ENCODE data around the gene CERS1. TPM values are rescaled to one million over a fixed set of nuclear protein-coding genes. Genes with fewer than 3 reads are reported as not detected.
"Not testable (repeated sequence)": the region's sequence is repeated elsewhere in the genome, so short reads cannot be mapped to it uniquely, and the experiment has no call there.

CERS1 gene
- polyA plus RNA-seq, 3 donors = not detected

DNA sequence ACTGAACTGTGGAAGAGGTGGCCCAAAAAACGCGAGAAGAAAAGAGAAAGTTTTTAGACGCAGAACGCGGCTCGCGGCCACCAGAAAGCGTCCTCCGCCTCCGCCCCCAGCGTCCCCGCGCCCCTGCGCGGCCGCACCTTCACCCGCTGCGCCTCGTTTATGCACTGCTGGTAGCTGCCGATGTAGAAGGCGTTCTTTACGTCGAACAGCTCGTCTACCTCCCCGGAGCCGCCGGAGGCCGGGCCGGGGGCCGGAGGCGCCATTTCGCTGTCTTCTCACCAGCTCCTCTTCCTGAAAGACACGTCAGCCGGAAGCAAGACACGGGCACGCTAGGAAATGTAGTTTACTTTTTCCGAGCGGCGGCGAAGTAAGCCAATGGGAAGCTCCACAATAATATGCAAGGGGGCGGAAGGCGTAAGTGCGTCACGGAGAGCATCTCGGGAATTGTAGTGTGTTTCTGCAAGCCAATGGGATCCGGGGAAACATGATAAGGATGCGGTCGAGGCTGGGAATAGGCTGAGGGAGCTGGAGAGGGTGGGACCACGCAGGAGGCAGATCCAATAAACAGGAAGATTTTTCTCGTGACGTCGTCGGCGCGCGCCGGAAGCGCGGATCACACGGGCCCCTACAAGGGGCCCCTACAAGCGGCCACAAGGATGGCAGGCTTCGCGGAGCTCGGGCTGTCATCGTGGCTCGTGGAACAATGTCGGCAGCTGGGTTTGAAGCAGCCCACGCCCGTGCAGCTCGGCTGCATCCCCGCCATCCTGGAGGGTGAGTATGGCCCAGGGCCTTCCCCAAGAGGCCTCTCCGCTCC is 23.3 kb upstream of the CERS1 start, which contains the start of the genes COPE and DDX49:
COPE (minus strand) TSS at position 302 of the 814 bp plus-strand sequence; CDS start at position 263, 39 bp downstream.
DDX49 (plus strand) TSS at position 630 of the 814 bp plus-strand sequence; CDS start at position 657, 27 bp downstream.
- peaks cover 26% of the 10 kb centered on the region for H3K4me1 Mint-ChIP-seq
- 0% methylated on average over 71 of the region's 72 CpGs for WGBS (ENCODE audit: insufficient coverage)
- intact Hi-C loops (cut with micrococcal nuclease) = loop anchor here in 1 of 2 donors (1.0 to 5.0 kb wide), 5 partner anchors 48 to 1502 kb away; partner anchors contain the start of gene ELL

DNA sequence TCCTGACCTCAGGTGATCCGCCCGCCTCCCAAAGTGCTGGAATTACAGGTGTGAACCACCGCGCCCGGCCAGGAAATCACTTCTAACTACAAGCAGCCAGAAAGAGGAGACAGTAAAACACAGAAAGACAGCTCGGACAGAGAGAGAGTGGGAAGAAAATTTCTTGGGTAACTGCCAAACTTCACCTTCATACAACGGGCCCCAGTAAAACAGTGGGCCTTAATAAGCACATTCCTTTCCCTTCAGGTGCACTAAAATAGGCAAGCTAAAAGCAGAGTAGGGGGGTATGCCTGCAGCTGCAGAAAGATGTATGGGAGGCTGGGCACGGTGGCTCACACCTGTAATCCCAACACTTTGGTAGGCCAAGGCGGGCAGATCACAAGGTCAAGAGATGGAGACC is 21.6 kb upstream of the CERS1 start:
- H3K4me3 Mint-ChIP-seq; H3K9me3 Mint-ChIP-seq; H3K4me2 ChIP-seq (replicated peaks; ENCODE audit: extremely low read depth, low read length, poor library complexity, severe bottlenecking); H3K9me3 ChIP-seq (replicated peaks in 1 of 2; ENCODE audit: control insufficient read depth in 1 of 2, insufficient read depth in 1 of 2, low read length in 2 of 2); H3K27me3 ChIP-seq (ENCODE audit: control insufficient read depth in 2 of 2, insufficient read depth in 2 of 2, low read length in 2 of 2); DNase-seq; H3K27me3 Mint-ChIP-seq (ENCODE audit: low read depth in 3 of 3); H3K9ac ChIP-seq (ENCODE audit: insufficient read depth, low read length, poor library complexity, severe bottlenecking); H2AFZ ChIP-seq (ENCODE audit: insufficient read depth, low read depth, low read length, poor library complexity, severe bottlenecking); H3K27ac ChIP-seq (ENCODE audit: low read depth in 1 of 2, low read length in 2 of 2): not testable (repeated sequence)
- Histone ChIP-seq H3K4me1 (ENCODE audit: control insufficient read depth in 1 of 2, insufficient read depth in 2 of 2, low read length in 2 of 2) (peaks cover 21 to 26% of the 10 kb centered on the region in 2 donors), H3K79me2 (ENCODE audit: insufficient read depth, low read length) (peaks cover 89% of the 10 kb centered on the region), H4K20me1 (ENCODE audit: insufficient read depth, low read length) (peaks cover 54% of the 10 kb centered on the region), H3K4me3 (replicated peaks in 1 of 3; ENCODE audit: low read depth in 2 of 3, low read length in 3 of 3) (peak overlapping the region in 1 of 3 experiments; percentile 98), H3K36me3 (replicated peaks in 1 of 2; ENCODE audit: control insufficient read depth in 1 of 2, insufficient read depth in 2 of 2, low read length in 2 of 2) (peaks cover 37 to 47% of the 10 kb centered on the region in 2 donors)
- Mint-ChIP-seq H3K4me1 (peaks cover 26% of the 10 kb centered on the region), H3K36me3 (peaks cover 32 to 66% of the 10 kb centered on the region in 2 donors), H3K27ac (peak overlapping the region in 6 of 7 donors; percentile 55 to 96 (median 73))
- 100% methylated on average over 2 of the region's 9 CpGs for whole genome bisulfite sequencing (ENCODE audit: insufficient coverage)
- intact Hi-C loops (cut with micrococcal nuclease) = loop anchor here in 1 of 2 donors (1.0 to 5.0 kb wide), 3 partner anchors 70 to 1500 kb away; partner anchors contain the start of gene ELL

More for the DNA sequence above, 23.3 kb upstream of the CERS1 start, which contains the start of the genes COPE and DDX49:
- Histone ChIP-seq H3K9me3 (replicated peaks in 1 of 2; ENCODE audit: control insufficient read depth in 1 of 2, insufficient read depth in 1 of 2, low read length in 2 of 2) (no peaks in the 10 kb centered on the region), H3K27me3 (ENCODE audit: control insufficient read depth in 2 of 2, insufficient read depth in 2 of 2, low read length in 2 of 2) (no peaks in the 10 kb centered on the region), H3K4me2 (replicated peaks; ENCODE audit: extremely low read depth, low read length, poor library complexity, severe bottlenecking) (peak within 1 kb of the TSS; percentile 90), H3K4me1 (ENCODE audit: control insufficient read depth in 1 of 2, insufficient read depth in 2 of 2, low read length in 2 of 2) (peaks cover 21 to 26% of the 10 kb centered on the region in 2 donors), H3K9ac (ENCODE audit: insufficient read depth, low read length, poor library complexity, severe bottlenecking) (peak within 1 kb of the TSS; percentile 95), H2AFZ (ENCODE audit: insufficient read depth, low read depth, low read length, poor library complexity, severe bottlenecking) (peak within 1 kb of the TSS; percentile 86), H3K79me2 (ENCODE audit: insufficient read depth, low read length) (peaks cover 73% of the 10 kb centered on the region), H3K4me3 (replicated peaks in 1 of 3; ENCODE audit: low read depth in 2 of 3, low read length in 3 of 3) (peak within 1 kb of the TSS; percentile 86 to 98 (median 91)), H3K36me3 (replicated peaks in 1 of 2; ENCODE audit: control insufficient read depth in 1 of 2, insufficient read depth in 2 of 2, low read length in 2 of 2) (peaks cover 36 to 47% of the 10 kb centered on the region in 2 donors), H3K27ac (ENCODE audit: low read depth in 1 of 2, low read length in 2 of 2) (peak within 1 kb of the TSS; percentile 71 to 94), H4K20me1 (ENCODE audit: insufficient read depth, low read length) (peaks cover 49% of the 10 kb centered on the region)
- Mint-ChIP-seq H3K9me3 (no peaks in the 10 kb centered on the region), H3K27me3 (ENCODE audit: low read depth in 3 of 3) (peaks cover 0 to 2% (median 0%) of the 10 kb centered on the region in 3 donors), H3K36me3 (peaks cover 38 to 67% of the 10 kb centered on the region in 2 donors), H3K27ac (peak within 1 kb of the TSS; percentile 93 to 97 (median 95)), H3K4me3 (peak within 1 kb of the TSS; percentile 92 to 94)
- peak; percentile 99 to 100 (median 100) for DNase-seq
- TF ChIP-seq, protein P1, sequence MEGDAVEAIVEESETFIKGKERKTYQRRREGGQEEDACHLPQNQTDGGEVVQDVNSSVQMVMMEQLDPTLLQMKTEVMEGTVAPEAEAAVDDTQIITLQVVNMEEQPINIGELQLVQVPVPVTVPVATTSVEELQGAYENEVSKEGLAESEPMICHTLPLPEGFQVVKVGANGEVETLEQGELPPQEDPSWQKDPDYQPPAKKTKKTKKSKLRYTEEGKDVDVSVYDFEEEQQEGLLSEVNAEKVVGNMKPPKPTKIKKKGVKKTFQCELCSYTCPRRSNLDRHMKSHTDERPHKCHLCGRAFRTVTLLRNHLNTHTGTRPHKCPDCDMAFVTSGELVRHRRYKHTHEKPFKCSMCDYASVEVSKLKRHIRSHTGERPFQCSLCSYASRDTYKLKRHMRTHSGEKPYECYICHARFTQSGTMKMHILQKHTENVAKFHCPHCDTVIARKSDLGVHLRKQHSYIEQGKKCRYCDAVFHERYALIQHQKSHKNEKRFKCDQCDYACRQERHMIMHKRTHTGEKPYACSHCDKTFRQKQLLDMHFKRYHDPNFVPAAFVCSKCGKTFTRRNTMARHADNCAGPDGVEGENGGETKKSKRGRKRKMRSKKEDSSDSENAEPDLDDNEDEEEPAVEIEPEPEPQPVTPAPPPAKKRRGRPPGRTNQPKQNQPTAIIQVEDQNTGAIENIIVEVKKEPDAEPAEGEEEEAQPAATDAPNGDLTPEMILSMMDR (IDR thresholded peaks at IDR 0.05) = no peak

Measured in CD14-positive monocyte (primary cell).